ENCODE results near the gene CYB5A.
"Not testable (repeated sequence)": the region's sequence is repeated elsewhere in the genome, so short reads cannot be mapped to it uniquely, and the experiment has no call there.

Gene CYB5A

GRCh38 chr18:74299162-74299561, 7.4 kb upstream of the CYB5A start:
- no peak for DNase-seq (ENCODE audit: low read depth in 2 of 3, low spot score in 2 of 3)

GRCh38 chr18:74294526-74294925, 2.8 kb upstream of the CYB5A start:
- DNase-seq (ENCODE audit: low read depth in 2 of 3, low spot score in 2 of 3), result no peak

GRCh38 chr18:74292982-74293381, 1.2 kb upstream of the CYB5A start:
- not testable (repeated sequence) for DNase-seq (ENCODE audit: low read depth in 2 of 3, low spot score in 2 of 3)

- DNase-seq (ENCODE audit: low read depth in 2 of 3, low spot score in 2 of 3), result no peak
These were observed 737 bp upstream of the CYB5A start for GRCh38 chr18:74292541-74292858.

- DNase-seq (ENCODE audit: low read depth in 2 of 3, low spot score in 2 of 3), result no peak
These were observed 342 bp downstream of the CYB5A start for GRCh38 chr18:74291472-74291770.

- DNase-seq (ENCODE audit: low read depth in 2 of 3, low spot score in 2 of 3), result no peak
These were observed 830 bp downstream of the CYB5A start for GRCh38 chr18:74290794-74291471.

- no peak for DNase-seq (ENCODE audit: low read depth in 2 of 3, low spot score in 2 of 3)
These were observed 1.7 kb downstream of the CYB5A start for GRCh38 chr18:74290021-74290420.

- no peak for DNase-seq (ENCODE audit: low read depth in 2 of 3, low spot score in 2 of 3)
These were observed 2.6 kb downstream of the CYB5A start for GRCh38 chr18:74289137-74289536.

GRCh38 chr18:74288730-74289129, 3.0 kb downstream of the CYB5A start:
- DNase-seq (ENCODE audit: low read depth in 2 of 3, low spot score in 2 of 3), result no peak

- DNase-seq (ENCODE audit: low read depth in 2 of 3, low spot score in 2 of 3), result no peak
These were observed 3.7 kb downstream of the CYB5A start for GRCh38 chr18:74288041-74288440.

GRCh38 chr18:74286856-74287255, 4.9 kb downstream of the CYB5A start:
- DNase-seq (ENCODE audit: low read depth in 2 of 3, low spot score in 2 of 3), result no peak

- no peak for DNase-seq (ENCODE audit: low read depth in 2 of 3, low spot score in 2 of 3)
These were observed 5.5 kb downstream of the CYB5A start for GRCh38 chr18:74286106-74286855.

- DNase-seq (ENCODE audit: low read depth in 2 of 3, low spot score in 2 of 3), result not testable (repeated sequence)
These were observed 6.2 kb downstream of the CYB5A start for GRCh38 chr18:74285583-74285982.

- DNase-seq (ENCODE audit: low read depth in 2 of 3, low spot score in 2 of 3), result no peak
These were observed 6.8 kb downstream of the CYB5A start for GRCh38 chr18:74284980-74285355.

- no peak for DNase-seq (ENCODE audit: low read depth in 2 of 3, low spot score in 2 of 3)
These were observed 7.4 kb downstream of the CYB5A start for GRCh38 chr18:74284191-74284979.

- DNase-seq (ENCODE audit: low read depth in 2 of 3, low spot score in 2 of 3), result no peak
These were observed 8.1 kb downstream of the CYB5A start for GRCh38 chr18:74283646-74284045.

- no peak for DNase-seq (ENCODE audit: low read depth in 2 of 3, low spot score in 2 of 3)
These were observed 8.8 kb downstream of the CYB5A start for GRCh38 chr18:74282755-74283554.

- no peak for DNase-seq (ENCODE audit: low read depth in 2 of 3, low spot score in 2 of 3)
These were observed 9.6 kb downstream of the CYB5A start for GRCh38 chr18:74281980-74282754.

- no peak for DNase-seq (ENCODE audit: low read depth in 2 of 3, low spot score in 2 of 3)
These were observed 10.5 kb downstream of the CYB5A start for GRCh38 chr18:74281011-74281979.

GRCh38 chr18:74278983-74279382, 12.8 kb downstream of the CYB5A start:
- DNase-seq (ENCODE audit: low read depth in 2 of 3, low spot score in 2 of 3), result no peak
